SK-N-SH treated with all-trans-retinoic acid at 6 μM for 48 hours (cell line): ENCODE results near the gene STRADB.

ENCODE experiments used
- ATAC-seq: fragments of 200-7000 bp; cut with Tn5 transposase; 3 replicates; pipeline ENCODE4 v1.9.1; 2020; ENCODE audit warnings: mild to moderate bottlenecking, moderate library complexity
- ARNTL ChIP-seq: fragments of 450-650 bp; formaldehyde crosslinking; IDR thresholded peaks from 2 replicates; pipeline ENCODE4 v1.5.0; 2020; ENCODE audit warnings: low read depth, mild to moderate bottlenecking, moderate library complexity, borderline replicate concordance
- CSDC2 ChIP-seq: fragments of 250-450 bp; sonication (Bioruptor Pico); IDR thresholded peaks from 2 replicates; pipeline ENCODE4 v1.5.0; 2020; ENCODE audit warnings: mild to moderate bottlenecking, moderate library complexity
- ESRRG ChIP-seq: fragments of 250-450 bp; sonication (Bioruptor Pico); IDR thresholded peaks from 2 replicates; pipeline ENCODE4 v1.6.1; 2021; ENCODE audit warnings: mild to moderate bottlenecking
- GLIS3 ChIP-seq: fragments of 250-450 bp; sonication (Bioruptor Pico); IDR thresholded peaks from 2 replicates; pipeline ENCODE4 v1.5.0; 2020; ENCODE audit warnings: mild to moderate bottlenecking, moderate library complexity
- ISL1 ChIP-seq: fragments of 250-450 bp; sonication (Bioruptor Pico); IDR thresholded peaks from 2 replicates; pipeline ENCODE4 v2.1.2; 2022; ENCODE audit warnings: mild to moderate bottlenecking, moderate library complexity
- OSR1 ChIP-seq: fragments of 250-450 bp; sonication (Bioruptor Pico); IDR thresholded peaks from 2 replicates; pipeline ENCODE4 v1.8.0; 2022; ENCODE audit warnings: moderate library complexity, mild to moderate bottlenecking, inconsistent platforms
- PPARA ChIP-seq: fragments of 250-450 bp; sonication (Bioruptor Pico); IDR thresholded peaks from 2 replicates; pipeline ENCODE4 v1.5.0; 2020; ENCODE audit warnings: mild to moderate bottlenecking, borderline replicate concordance
- RARB ChIP-seq: fragments of 250-450 bp; sonication (Bioruptor Pico); IDR thresholded peaks from 2 replicates; pipeline ENCODE4 v1.8.0; 2021; ENCODE audit warnings: mild to moderate bottlenecking, moderate library complexity
- TCF4 ChIP-seq: fragments of 250-450 bp; sonication (Bioruptor Pico); IDR thresholded peaks from 2 replicates; pipeline ENCODE4 v1.8.0; 2021; ENCODE audit warnings: mild to moderate bottlenecking, moderate library complexity, borderline replicate concordance
- TOX ChIP-seq: fragments of 250-450 bp; sonication (Bioruptor Pico); IDR thresholded peaks from 2 replicates; pipeline ENCODE4 v1.8.0; 2021; ENCODE audit warnings: mild to moderate bottlenecking, moderate library complexity, borderline replicate concordance
- ZFP3 ChIP-seq: fragments of 250-450 bp; sonication (Bioruptor Pico); IDR thresholded peaks from 2 replicates; pipeline ENCODE4 v1.5.0; 2020; ENCODE audit warnings: mild to moderate bottlenecking, moderate library complexity
- ZFP30 ChIP-seq: fragments of 450-650 bp; formaldehyde crosslinking; IDR thresholded peaks from 2 replicates; pipeline ENCODE4 v1.5.0; 2022; ENCODE audit warnings: mild to moderate bottlenecking, moderate library complexity
- ZNF565 ChIP-seq: fragments of 450-650 bp; formaldehyde crosslinking; conservative IDR thresholded peaks from 2 replicates; pipeline ENCODE4 v1.5.0; 2020; ENCODE audit warnings: low read depth, mild to moderate bottlenecking, moderate library complexity
- ZNF70 ChIP-seq: fragments of 450-650 bp; formaldehyde crosslinking; IDR thresholded peaks from 2 replicates; pipeline ENCODE4 v1.5.0; 2020; ENCODE audit warnings: mild to moderate bottlenecking, moderate library complexity
- ZNF8 ChIP-seq: fragments of 450-650 bp; formaldehyde crosslinking; IDR thresholded peaks from 2 replicates; pipeline ENCODE4 v1.5.0; 2020; ENCODE audit warnings: mild to moderate bottlenecking, moderate library complexity
- TF ChIP-seq, protein P1 (sequence below): fragments of 250-450 bp; sonication (Bioruptor Pico); IDR thresholded peaks from 2 replicates; pipeline ENCODE4 v1.8.0; 2021; ENCODE audit warnings: low read depth, mild to moderate bottlenecking, moderate library complexity, borderline replicate concordance
- TF ChIP-seq, protein P2 (sequence below): fragments of 250-450 bp; sonication (Bioruptor Pico); IDR thresholded peaks from 2 replicates; pipeline ENCODE4 v1.5.1; 2020; ENCODE audit warnings: low read depth, mild to moderate bottlenecking, moderate library complexity
- TF ChIP-seq, protein P3 (sequence below): fragments of 250-450 bp; sonication (Bioruptor Pico); IDR thresholded peaks from 2 replicates; pipeline ENCODE4 v1.8.0; 2020; ENCODE audit warnings: mild to moderate bottlenecking, moderate library complexity, borderline replicate concordance

STRADB gene

DNA sequence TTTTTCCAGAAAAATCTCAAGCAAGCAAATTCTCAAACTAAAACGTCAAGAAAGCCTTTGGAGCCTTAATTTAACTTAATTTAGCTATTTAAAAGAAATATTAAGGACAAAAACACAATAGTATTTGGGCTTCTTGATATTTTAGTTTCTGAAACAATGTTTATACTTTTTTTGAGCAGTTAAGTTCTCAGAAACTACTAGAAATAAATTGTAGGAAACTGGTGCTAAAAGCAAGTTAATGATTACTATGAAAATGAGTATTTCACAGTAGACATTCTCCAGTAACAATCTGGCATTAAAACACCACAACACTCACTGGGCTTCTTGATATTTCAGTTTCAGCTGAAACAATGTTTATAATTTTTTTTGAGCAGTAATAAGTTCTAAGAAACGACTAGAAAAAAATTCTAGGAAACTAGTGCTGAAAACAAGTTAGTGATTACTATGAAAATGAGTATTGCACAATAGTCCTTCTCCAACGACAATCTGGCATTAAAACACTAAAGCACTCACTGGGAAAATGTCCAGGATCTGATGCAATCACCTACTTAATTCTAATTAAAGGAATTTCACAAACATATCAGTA is 45.4 kb upstream of the STRADB start:
- TF ChIP-seq CSDC2 (CRISPR knock-in tag) (no peak), ISL1 (CRISPR knock-in tag) (peak; percentile 88)
- no peak for ATAC-seq

DNA sequence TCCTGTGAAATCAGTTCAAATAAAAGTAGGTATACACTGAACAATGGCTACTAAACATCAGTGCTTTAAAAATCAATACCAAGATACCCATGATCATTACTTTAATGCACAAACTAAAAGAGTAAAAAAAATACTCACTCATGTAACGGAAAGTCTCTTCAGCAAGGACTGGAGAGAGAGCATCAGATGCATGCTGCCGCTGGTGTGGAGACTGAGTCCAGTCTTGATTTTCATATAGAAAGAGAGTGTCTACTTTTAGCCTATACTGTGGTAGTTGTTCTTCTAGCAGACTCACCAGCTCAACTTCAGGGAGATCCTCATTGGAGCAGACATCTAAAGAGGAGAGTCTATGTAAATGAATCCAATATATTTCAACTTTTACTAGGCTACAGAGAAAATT is 44.3 kb upstream of the STRADB start:
- ATAC-seq, result peak; percentile 43

DNA sequence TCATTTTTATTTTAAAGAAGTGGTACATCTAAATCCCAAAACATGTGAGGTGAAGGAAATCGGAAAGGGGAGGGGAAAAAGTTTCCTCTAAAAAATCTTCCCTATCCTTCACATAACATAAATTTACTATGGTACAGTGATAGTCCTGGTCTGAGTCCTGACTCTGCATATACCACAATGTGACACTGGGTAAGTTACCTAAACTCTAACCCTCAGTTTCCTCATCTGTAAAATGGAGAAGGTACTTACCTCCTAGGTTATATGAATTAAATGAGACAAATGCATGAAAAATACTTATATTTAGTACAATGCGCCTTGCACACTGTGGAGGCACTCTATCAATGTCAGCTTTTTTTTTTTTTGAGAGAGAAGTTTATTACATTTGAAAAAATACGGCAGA is 42.6 kb upstream of the STRADB start:
- TF ChIP-seq, protein P1, sequence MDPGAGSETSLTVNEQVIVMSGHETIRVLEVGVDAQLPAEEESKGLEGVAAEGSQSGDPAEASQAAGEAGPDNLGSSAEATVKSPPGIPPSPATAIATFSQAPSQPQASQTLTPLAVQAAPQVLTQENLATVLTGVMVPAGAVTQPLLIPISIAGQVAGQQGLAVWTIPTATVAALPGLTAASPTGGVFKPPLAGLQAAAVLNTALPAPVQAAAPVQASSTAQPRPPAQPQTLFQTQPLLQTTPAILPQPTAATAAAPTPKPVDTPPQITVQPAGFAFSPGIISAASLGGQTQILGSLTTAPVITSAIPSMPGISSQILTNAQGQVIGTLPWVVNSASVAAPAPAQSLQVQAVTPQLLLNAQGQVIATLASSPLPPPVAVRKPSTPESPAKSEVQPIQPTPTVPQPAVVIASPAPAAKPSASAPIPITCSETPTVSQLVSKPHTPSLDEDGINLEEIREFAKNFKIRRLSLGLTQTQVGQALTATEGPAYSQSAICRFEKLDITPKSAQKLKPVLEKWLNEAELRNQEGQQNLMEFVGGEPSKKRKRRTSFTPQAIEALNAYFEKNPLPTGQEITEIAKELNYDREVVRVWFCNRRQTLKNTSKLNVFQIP (CRISPR knock-in tag), result no peak
- no peak for TF ChIP-seq CSDC2 (CRISPR knock-in tag)
- TF ChIP-seq GLIS3 (CRISPR knock-in tag), result no peak
- TF ChIP-seq, protein P2, sequence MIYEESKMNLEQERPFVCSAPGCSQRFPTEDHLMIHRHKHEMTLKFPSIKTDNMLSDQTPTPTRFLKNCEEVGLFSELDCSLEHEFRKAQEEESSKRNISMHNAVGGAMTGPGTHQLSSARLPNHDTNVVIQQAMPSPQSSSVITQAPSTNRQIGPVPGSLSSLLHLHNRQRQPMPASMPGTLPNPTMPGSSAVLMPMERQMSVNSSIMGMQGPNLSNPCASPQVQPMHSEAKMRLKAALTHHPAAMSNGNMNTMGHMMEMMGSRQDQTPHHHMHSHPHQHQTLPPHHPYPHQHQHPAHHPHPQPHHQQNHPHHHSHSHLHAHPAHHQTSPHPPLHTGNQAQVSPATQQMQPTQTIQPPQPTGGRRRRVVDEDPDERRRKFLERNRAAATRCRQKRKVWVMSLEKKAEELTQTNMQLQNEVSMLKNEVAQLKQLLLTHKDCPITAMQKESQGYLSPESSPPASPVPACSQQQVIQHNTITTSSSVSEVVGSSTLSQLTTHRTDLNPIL (CRISPR knock-in tag), result no peak
- no peak for TF ChIP-seq ZNF70 (CRISPR knock-in tag)
- TF ChIP-seq ZNF565 (CRISPR knock-in tag), result no peak
- no peak for TF ChIP-seq OSR1 (CRISPR knock-in tag)
- TF ChIP-seq ISL1 (CRISPR knock-in tag), result no peak
- ATAC-seq, result no peak

More for the DNA sequence above, 44.3 kb upstream of the STRADB start:
- TF ChIP-seq TOX (CRISPR knock-in tag) (no peak), GLIS3 (CRISPR knock-in tag) (no peak), ZNF8 (no peak), ISL1 (CRISPR knock-in tag) (no peak), ESRRG (CRISPR knock-in tag) (no peak), OSR1 (CRISPR knock-in tag) (no peak)
- TF ChIP-seq, protein P3, sequence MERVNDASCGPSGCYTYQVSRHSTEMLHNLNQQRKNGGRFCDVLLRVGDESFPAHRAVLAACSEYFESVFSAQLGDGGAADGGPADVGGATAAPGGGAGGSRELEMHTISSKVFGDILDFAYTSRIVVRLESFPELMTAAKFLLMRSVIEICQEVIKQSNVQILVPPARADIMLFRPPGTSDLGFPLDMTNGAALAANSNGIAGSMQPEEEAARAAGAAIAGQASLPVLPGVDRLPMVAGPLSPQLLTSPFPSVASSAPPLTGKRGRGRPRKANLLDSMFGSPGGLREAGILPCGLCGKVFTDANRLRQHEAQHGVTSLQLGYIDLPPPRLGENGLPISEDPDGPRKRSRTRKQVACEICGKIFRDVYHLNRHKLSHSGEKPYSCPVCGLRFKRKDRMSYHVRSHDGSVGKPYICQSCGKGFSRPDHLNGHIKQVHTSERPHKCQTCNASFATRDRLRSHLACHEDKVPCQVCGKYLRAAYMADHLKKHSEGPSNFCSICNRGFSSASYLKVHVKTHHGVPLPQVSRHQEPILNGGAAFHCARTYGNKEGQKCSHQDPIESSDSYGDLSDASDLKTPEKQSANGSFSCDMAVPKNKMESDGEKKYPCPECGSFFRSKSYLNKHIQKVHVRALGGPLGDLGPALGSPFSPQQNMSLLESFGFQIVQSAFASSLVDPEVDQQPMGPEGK (CRISPR knock-in tag), result no peak
- TF ChIP-seq, all 23 proteins: peak for 0

DNA sequence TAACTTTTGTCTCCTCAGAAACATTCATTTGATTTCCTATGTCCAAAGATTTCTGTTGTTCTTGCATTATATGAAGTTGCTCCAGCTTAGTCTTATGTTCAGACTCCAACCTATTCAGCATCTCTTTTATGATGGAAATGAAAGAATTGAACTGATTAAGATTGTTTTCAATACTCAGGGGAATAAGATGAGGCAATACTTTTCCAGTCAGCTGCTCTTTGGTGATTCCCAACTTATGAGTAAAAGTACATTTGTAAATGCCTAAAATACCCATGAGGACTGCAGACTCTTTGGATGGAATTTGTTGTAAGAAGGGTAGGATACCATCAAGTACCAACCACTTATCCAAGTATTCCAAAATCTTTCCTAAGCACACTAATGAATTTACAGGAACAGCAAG is 40.1 kb upstream of the STRADB start:
- ATAC-seq, result no peak
- TF ChIP-seq ARNTL, result no peak
- no peak for TF ChIP-seq CSDC2 (CRISPR knock-in tag)
- no peak for TF ChIP-seq GLIS3 (CRISPR knock-in tag)
- TF ChIP-seq TCF4 (CRISPR knock-in tag), result no peak
- no peak for TF ChIP-seq PPARA
- no peak for TF ChIP-seq ISL1 (CRISPR knock-in tag)
- no peak for TF ChIP-seq ESRRG (CRISPR knock-in tag)
- TF ChIP-seq ZNF565 (CRISPR knock-in tag), result no peak
- TF ChIP-seq OSR1 (CRISPR knock-in tag), result no peak
- TF ChIP-seq, protein P3 (CRISPR knock-in tag), result no peak
- no peak for TF ChIP-seq TOX (CRISPR knock-in tag)
- TF ChIP-seq ZFP3 (CRISPR knock-in tag), result no peak
- TF ChIP-seq ZFP30 (CRISPR knock-in tag), result no peak
- TF ChIP-seq ZNF8, result no peak
- TF ChIP-seq RARB (CRISPR knock-in tag), result no peak

DNA sequence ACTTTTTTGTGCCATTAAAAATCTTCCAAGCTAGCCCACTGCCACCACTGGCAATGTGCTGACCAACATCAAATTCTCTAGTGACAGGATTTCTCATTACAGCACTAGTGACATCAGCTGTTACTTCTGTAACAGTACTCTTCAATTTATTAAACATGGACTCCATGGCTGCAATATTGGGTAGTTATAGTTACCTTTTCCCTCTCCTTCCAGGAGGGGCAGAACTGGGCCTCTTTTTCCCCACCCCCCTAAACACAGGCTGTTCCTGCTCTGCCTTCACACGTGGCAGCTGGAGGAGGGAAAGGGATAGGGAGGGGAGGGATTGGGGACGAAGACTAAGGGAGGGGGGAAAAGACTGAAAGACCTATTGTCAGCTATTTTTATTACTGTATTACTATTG is 38.4 kb upstream of the STRADB start:
- no peak for ATAC-seq
- TF ChIP-seq ZFP3 (CRISPR knock-in tag) (no peak), TCF4 (CRISPR knock-in tag) (no peak)
- TF ChIP-seq, protein P1 (CRISPR knock-in tag), result no peak
- TF ChIP-seq, all 23 proteins: peak for 0
